ENCODE results near the gene S100A7A. TPM values are rescaled to one million over a fixed set of nuclear protein-coding genes. Genes with fewer than 3 reads are reported as not detected.

S100A7A gene
- total RNA-seq, 2 donors from 2014 or later = not detected

- DNase-seq (ENCODE audit: low spot score) = no peak
These were observed 11.8 kb downstream of the S100A7A start for GRCh38 chr1:153428073-153428638.

GRCh38 chr1:153428791-153429190 is 12.5 kb downstream of the S100A7A start:
- no peak overlapping the region for H3K27ac ChIP-seq
- H3K4me3 ChIP-seq = no peak overlapping the region
- DNase-seq (ENCODE audit: low spot score) (no peak), ATAC-seq (ENCODE audit: insufficient number of reproducible peaks, low FRiP score, low read depth) (no peak)
- H3K27me3 ChIP-seq (replicated peaks; ENCODE audit: insufficient read depth) = no peaks in the 10 kb centered on the region
- H3K4me1 ChIP-seq (ENCODE audit: control insufficient read depth in 1 of 2, low read depth in 2 of 2) = no peaks in the 10 kb centered on the region
- no peak for TF ChIP-seq CTCF (IDR thresholded peaks at IDR 0.05)
- no peaks in the 10 kb centered on the region for H3K9me3 ChIP-seq
- no peaks in the 10 kb centered on the region for H3K36me3 ChIP-seq

More at GRCh38 chr1:153428073-153428638, 11.8 kb downstream of the S100A7A start:
- H3K4me3 ChIP-seq = no peak overlapping the region
- H3K9me3 ChIP-seq = no peaks in the 10 kb centered on the region
- TF ChIP-seq CTCF (IDR thresholded peaks at IDR 0.05) = no peak
- no peaks in the 10 kb centered on the region for H3K27me3 ChIP-seq (replicated peaks; ENCODE audit: insufficient read depth)
- no peak for ATAC-seq (ENCODE audit: insufficient number of reproducible peaks, low FRiP score, low read depth)
- no peak overlapping the region for H3K27ac ChIP-seq
- H3K36me3 ChIP-seq = no peaks in the 10 kb centered on the region
- no peaks in the 10 kb centered on the region for H3K4me1 ChIP-seq (ENCODE audit: control insufficient read depth in 1 of 2, low read depth in 2 of 2)

- Histone ChIP-seq H3K9me3 (no peaks in the 10 kb centered on the region), H3K36me3 (no peaks in the 10 kb centered on the region), H3K27ac (no peak overlapping the region), H3K27me3 (replicated peaks; ENCODE audit: insufficient read depth) (no peaks in the 10 kb centered on the region), H3K4me1 (ENCODE audit: control insufficient read depth in 1 of 2, low read depth in 2 of 2) (no peaks in the 10 kb centered on the region), H3K4me3 (no peak overlapping the region)
- DNase-seq (ENCODE audit: low spot score) = no peak
- TF ChIP-seq CTCF (IDR thresholded peaks at IDR 0.05) = no peak
- no peak for ATAC-seq (ENCODE audit: insufficient number of reproducible peaks, low FRiP score, low read depth)
These were observed 13.2 kb downstream of the S100A7A start for GRCh38 chr1:153429266-153430165.

- H3K27ac ChIP-seq = no peak overlapping the region
- H3K4me1 ChIP-seq (ENCODE audit: control insufficient read depth in 1 of 2, low read depth in 2 of 2) = no peaks in the 10 kb centered on the region
- DNase-seq (ENCODE audit: low spot score) (no peak), ATAC-seq (ENCODE audit: insufficient number of reproducible peaks, low FRiP score, low read depth) (no peak)
- no peak overlapping the region for H3K4me3 ChIP-seq
- no peak for TF ChIP-seq CTCF (IDR thresholded peaks at IDR 0.05)
- no peaks in the 10 kb centered on the region for H3K27me3 ChIP-seq (replicated peaks; ENCODE audit: insufficient read depth)
- no peaks in the 10 kb centered on the region for H3K36me3 ChIP-seq
- no peaks in the 10 kb centered on the region for H3K9me3 ChIP-seq
These were observed 13.8 kb downstream of the S100A7A start for GRCh38 chr1:153430166-153430553.

GRCh38 chr1:153430561-153430960 is 14.2 kb downstream of the S100A7A start:
- Histone ChIP-seq H3K27me3 (replicated peaks; ENCODE audit: insufficient read depth) (no peaks in the 10 kb centered on the region), H3K4me3 (no peak overlapping the region), H3K27ac (no peak overlapping the region), H3K9me3 (no peaks in the 10 kb centered on the region), H3K4me1 (ENCODE audit: control insufficient read depth in 1 of 2, low read depth in 2 of 2) (no peaks in the 10 kb centered on the region), H3K36me3 (no peaks in the 10 kb centered on the region)
- DNase-seq (ENCODE audit: low spot score) = no peak
- no peak for ATAC-seq (ENCODE audit: insufficient number of reproducible peaks, low FRiP score, low read depth)
- TF ChIP-seq CTCF (IDR thresholded peaks at IDR 0.05) = no peak
